Breast epithelium (tissue), 3 donors: ENCODE results near the gene CCNG2.

ENCODE experiments used
- POLR2AphosphoS5 ChIP-seq, 3 donors: sonication (generic); formaldehyde crosslinking; IDR thresholded peaks; one replicate each; pipeline ENCODE4 v1.6.1; 2017; ENCODE audit warnings: antibody characterized with exemption in 3 of 3
- TF ChIP-seq, protein P1 (sequence below), 3 donors: fragments of 450-650 bp; IDR thresholded peaks; one replicate each; pipeline ENCODE4 v1.5.1; 2016 to 2017; ENCODE audit warnings: antibody characterized with exemption in 3 of 3, mild to moderate bottlenecking in 3 of 3, moderate library complexity in 3 of 3

DNA sequence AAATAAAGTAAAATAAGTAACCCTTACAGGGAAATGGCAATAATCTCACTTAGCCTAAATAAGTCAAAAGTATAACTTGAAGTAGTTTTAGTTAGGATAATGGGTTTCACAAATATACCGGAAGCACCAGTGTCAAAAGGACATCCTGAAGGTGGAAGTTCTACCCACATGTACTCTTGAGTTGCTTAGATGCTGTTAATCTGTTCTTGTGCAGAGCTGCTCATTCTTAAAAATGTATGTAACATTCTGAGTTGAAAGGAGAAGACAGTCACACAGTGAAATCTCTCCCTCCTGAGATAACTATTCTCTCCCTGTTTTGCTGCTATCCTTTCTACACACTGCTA lies 11.2 kb upstream of the CCNG2 start:
- no peak for TF ChIP-seq POLR2AphosphoS5 (IDR thresholded peaks at IDR 0.05)
- TF ChIP-seq, protein P1, sequence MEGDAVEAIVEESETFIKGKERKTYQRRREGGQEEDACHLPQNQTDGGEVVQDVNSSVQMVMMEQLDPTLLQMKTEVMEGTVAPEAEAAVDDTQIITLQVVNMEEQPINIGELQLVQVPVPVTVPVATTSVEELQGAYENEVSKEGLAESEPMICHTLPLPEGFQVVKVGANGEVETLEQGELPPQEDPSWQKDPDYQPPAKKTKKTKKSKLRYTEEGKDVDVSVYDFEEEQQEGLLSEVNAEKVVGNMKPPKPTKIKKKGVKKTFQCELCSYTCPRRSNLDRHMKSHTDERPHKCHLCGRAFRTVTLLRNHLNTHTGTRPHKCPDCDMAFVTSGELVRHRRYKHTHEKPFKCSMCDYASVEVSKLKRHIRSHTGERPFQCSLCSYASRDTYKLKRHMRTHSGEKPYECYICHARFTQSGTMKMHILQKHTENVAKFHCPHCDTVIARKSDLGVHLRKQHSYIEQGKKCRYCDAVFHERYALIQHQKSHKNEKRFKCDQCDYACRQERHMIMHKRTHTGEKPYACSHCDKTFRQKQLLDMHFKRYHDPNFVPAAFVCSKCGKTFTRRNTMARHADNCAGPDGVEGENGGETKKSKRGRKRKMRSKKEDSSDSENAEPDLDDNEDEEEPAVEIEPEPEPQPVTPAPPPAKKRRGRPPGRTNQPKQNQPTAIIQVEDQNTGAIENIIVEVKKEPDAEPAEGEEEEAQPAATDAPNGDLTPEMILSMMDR (IDR thresholded peaks at IDR 0.05) = no peak
